ENCODE measurements around the gene FCHSD2.

The FCHSD2 gene

DNA sequence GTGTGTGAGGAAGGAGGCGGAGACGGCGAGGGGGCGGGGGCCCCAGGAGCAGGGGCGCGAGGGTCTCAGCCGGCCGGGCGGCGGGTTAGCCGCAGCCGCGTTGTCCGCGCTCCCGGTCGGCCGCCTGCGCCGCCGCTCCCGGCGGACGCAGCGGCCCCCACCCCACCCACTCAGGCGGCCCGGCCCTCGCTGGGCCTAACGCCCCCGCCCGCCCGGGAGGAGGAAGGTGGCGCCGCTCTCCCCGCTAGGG lies at the start of gene FCHSD2:
Gene FCHSD2, minus strand, starts transcription at position 191 of the 250 bp plus-strand sequence. CDS start 441 bp downstream, outside the sequence.
- no peak for DNase-seq

DNA sequence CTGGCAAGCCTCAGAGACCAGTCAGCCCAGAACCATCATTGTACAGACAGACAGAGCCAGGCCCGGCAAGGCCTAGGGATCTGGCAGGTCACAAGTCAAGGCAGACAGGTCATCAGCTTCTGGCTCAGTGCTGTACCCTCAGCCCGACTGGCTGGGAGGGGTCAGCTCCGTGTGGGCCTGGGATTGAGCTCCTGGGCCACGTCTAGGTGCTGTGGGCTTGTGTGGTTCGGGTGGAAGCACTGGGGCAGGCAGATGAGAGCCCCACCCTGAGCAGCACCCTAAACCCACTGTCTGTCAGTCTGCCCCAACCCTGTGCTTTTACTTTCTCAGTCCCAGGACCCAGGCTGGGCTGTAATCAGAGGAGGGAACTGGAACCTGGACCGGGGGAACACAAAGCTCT lies 49.0 kb upstream of the FCHSD2 start:
- no peak for DNase-seq

DNA sequence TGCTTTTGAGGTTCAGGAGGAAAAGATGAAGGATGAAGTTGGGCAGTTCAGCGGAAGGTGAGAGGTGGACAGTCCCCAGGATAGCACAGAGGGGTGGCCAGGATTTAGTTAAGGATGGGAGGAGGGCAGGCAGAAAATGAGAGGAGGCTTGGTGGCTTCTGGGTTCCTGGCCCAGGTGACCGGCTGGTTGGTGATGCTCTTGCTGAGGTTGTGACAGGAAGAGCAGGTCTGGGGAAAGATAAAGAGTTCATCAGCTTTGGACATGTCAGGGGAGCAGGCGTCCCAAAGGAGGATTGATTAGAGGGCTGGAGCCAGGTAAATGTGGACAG lies 48.4 kb upstream of the FCHSD2 start:
- no peak for DNase-seq

DNA sequence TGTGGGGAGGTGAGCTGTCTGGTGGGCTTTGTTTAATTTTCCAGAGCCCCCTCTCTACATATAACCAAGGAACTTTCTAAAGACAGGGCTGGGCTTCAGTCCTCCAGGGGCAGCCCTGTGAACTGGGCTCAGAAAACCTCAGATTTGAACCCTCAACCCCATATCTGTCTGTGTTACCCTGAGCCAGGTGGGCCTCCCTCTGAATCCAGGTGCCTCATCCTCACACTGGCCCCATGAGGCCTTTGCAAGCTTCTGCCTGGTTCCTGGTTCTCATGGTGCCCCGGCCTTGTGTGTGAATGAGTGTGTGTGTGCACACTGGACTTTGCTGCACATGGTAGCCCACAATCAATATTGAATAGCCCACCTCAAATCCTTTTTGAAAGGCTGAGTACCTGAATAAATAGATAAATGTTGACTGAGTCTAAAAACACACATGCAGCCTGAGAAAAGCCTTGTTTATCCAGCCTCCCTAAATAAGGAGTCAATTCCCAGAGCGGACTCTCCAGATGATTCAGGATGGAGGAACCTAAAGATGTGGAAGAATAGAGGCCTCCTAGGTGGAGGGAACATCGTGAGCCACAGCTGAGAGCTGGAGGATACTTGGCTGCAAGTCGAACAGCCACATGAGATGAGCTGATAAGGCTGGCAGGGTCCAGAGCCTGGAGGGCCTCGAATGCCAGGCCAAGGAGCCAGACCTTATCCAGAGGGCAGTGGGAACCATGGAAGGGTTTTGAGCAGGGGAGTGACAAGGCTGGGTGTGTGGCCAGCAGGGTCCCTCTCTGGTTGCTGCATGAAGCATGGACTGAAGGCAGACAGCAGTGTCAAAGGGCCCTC lies 47.8 kb upstream of the FCHSD2 start:
- DNase-seq = no peak

DNA sequence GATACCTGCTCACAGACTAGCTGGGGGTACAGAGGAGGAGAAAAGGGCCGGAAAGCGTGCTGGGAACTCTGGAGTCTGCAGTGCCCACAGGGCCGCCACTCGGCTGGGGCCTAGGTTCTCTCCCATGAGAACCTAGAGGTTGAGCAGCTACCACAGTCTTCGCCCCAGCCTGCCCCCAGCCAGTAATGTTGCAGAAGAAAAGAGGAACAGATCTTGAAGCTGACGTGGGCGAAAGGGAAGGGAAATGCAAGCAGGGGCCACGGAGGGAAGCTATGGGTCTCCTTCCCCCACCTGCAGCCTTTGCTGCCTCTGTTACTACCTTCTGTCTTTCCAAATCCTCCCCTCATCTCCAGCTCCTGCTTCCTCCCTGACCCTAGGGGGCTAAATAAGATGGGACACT lies 47.2 kb upstream of the FCHSD2 start:
- no peak for DNase-seq

DNA sequence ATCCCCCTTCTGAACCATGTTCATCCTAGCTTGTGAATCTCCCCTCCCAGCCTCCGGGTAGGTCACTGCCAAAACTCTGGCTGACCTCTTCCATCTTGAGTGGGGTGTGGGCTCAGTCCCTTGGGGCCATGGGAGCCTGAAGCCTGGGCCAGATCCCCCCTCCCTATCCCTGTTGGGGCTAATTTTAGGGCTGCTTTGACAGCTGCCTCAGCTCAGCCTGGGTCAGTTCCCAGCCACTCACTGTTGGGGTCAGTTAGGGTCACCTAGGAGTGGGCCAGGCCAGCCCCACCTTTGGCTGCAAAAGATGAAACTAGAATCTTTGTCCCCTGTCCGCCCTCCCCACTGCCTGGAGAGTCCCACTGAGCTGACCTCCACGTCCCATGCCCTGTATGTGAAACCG lies 46.2 kb upstream of the FCHSD2 start:
- no peak for DNase-seq

DNA sequence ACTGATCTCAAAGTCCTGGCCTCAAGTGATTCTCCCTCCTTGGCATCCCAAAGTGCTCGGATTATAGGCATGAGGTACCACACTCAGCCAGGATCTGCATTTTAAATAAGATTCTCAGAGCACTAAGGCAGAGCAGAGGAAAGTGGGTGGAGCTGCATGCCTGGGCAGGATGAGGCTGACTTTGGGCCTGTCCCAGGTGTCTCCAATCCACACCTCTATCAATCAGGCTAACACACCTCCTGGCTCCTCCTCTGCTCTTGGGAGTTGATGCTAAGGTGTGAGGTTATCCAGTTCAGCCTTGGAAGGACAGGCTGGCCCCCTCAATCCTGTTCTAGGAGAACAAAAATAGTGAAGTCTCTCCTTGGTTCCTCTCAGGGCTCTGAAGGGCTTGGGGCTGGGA lies 45.7 kb upstream of the FCHSD2 start:
- no peak for DNase-seq

DNA sequence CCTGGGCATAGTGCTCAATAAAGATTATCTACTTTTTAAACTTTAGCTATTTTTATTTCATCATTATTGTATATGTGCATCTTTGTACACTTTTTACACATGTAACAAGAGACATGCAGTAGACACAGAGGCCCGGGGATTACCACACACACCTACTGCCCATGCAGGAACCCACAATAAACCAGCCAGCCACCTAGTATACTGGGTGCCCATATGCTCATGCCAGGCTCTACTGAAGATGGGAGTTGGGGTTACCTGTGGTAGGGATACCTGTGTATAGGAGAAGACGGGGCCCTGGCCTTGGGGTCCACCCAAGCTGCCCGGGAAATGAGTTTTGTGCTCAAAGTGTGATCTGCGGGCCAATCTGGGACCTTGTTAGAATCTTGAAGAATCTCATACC lies 44.8 kb upstream of the FCHSD2 start:
- no peak for DNase-seq

DNA sequence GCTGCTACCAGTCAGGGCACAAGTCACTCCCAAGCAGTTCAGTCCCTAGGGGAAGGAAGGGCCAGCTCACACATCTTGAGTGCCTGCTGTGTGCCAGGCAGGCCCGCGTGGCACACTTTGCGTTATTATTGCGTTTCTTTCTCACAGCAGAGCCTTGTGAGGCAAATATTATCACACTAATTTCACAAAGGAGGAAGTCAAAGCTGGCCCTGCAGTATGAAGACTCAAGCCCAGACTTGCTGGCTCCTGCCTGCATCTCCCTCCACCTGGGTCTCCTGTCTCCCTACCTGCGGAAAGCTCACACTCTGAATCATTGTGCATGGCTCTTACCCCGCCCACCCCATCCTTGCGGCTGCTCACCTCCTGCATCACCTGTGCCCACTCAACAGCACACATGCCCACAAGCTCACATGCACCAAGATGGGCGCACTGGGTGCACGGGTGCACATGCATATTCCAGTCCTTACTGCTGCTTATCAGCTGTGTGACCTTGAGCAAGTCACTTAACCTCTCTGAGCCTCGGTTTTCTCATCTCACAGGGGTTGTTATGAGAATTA lies 44.3 kb upstream of the FCHSD2 start:
- DNase-seq = no peak

DNA sequence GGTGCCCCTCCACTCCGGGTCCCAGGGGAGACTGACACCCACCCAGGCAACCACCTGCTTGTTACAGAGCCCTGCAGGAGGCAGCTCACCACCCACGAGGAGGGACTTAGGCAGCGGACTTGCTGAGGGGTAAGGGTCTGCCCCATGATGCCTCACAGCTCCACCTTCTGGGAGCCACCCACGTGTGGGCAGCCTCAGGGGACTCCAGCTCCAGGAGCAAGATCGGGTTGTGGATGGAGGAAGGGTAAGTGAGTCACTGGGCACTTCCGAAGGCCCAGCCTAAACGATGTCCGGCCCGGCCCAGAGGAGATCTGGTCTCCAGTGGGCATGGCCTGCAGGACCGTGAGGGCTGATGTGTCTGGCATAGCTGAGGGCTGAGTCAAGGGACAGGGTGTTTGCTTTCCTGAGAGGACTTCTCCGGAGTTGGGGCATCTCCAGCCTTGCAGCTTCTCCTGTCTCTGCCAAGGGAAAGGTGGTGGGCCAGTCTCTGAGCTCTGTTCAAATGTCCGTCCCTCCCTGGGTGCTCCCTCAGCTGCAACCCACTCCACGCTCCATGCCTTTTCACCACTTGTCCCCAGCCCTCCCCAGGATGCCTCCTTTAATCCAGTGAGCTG lies 43.7 kb upstream of the FCHSD2 start:
- no peak for DNase-seq

DNA sequence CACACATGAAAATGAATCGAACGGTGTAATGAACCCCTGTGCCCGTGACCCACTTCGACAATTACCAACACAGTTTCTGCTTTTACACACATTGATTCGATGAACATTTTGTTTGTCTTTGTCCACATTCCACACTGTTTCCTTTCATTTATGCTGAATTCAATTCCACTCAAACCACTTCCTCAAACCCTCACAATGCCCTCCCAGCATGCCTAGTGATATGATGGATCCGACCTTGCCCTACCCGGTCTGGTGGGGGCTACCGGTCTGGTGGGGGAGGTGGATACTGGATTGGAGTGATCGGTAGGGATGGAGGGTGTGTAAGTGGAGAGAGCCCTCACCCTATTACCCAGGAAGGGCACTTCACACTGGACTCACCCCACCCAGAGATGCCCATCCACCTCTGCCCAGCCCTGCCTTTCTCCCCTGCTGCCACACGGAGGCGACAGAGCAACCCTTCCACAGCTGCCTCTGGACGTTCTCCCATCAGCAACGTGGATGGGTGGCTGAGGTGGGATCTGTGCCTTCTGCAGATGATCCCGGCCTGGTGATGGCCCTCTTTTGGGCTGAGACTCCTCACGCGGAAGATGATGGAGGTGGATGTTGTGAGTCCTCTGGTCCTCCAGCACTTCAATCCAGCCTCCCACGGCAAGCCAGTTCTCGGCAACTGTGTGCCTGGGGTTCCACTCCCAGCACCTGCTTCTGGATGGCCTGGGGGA lies 43.0 kb upstream of the FCHSD2 start:
- DNase-seq = peak; percentile 51

DNA sequence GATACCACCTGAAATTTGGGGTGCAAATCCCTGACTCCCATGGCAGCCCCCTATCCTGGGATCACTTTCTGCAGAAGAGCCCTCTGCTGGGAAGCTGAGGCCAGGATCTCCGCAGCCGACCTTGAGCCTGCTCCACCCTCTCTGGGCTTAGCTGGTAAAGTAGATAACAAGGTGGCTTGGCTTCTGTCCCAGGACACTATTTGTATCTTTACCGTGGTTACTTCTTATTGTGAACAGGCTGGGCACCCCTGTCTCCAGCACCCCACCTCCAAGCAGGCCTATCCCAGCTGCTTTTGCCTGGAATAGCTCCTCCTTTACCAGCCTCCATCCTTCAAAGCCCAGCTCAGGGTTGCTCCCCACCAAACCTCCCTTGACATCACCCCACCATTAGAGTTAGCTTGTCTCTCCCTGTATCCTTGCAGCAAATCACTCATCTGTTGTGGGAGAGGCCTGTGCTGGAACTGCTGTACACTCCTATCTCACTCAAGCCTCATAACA lies 40.8 kb upstream of the FCHSD2 start:
- no peak for DNase-seq

DNA sequence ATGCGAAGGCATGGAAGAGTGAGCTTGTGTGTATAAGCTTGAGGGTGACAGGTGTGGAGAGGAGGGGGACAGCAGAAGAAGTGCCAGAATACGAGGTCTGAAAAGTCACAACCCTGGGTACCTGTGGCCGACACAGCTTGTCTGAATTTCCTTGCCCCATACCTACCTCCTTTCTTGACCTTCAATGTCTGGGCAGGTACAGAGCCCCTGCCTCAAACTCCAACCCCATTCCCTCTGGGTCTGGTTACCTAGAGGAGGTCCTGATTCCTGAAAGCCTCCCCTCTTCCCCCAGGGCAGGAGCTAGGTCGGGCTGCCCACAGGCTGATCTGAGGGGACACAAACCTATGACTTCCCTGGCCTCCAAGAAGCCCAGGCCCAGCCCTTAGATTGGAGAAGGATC lies 36.6 kb upstream of the FCHSD2 start:
- DNase-seq = no peak

DNA sequence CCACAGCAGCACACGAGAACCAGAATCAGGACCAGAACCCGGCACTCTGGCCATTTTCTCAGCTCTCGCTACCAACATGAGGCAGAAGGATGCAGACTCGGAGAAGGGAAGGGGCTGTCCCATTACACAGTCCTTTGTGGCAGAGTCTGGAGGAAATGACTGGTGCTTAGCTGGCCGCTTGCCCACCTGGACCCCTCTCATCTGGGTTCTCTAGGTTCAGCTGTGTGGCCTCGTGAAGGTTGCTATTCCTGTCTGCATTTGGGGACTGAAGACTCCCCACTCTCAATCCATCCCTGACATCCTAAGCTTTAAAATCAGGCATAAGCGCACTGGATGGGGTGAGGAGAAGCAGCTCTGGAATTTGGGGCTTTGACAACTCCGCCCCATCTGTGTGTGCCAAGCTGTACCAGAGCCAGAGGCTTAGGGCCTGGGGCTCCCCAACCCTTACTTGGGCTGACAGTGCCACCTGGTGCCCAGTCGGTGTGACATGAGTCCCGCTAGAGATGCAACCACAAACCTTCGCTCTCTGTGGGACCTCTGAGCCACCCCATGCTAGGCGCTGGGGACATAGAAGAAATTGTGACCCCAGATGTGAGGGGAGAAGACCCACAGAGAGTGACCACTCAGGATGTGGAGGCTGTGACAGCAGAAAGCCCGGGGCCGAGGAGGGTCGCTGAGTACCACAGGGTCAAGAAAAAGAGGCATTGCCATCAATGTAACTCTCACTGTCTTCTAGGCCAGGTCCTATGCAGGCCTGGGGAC lies 35.8 kb upstream of the FCHSD2 start:
- DNase-seq = peak; percentile 35

DNA sequence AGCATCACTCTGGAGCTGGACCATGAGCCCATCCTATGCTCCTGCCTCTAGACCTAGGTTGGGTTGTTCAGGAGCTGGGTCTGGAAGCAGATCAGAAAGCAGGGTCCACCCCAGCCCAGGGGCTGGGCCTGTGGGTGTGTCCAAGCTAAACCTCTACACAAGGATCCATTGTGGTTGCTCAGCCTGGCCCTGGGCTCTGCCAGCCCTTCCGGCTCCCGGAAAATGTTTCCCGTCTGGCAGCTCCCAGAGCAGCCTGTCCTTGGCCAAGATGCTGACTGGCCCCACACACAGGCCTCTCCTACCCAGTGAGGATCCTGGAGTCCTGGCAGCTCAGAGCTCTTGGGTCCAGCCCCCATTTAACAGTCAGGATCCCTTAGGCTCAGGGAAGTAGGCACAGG lies 35.3 kb upstream of the FCHSD2 start:
- no peak for DNase-seq

DNA sequence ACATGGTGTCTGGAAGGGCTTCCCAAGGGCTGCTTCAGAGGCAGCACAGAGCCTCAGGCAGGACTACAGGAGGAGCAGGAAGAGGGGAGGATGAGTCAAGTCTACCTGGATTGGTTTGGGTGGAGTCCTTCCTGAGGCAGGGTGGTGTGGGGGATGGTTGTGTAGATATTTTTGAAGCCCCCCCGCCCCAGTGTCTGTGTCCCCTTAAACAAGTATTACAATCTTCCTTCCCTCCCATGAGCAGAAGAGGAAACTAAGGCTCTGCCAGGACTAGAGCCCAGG lies 34.7 kb upstream of the FCHSD2 start:
- no peak for DNase-seq

DNA sequence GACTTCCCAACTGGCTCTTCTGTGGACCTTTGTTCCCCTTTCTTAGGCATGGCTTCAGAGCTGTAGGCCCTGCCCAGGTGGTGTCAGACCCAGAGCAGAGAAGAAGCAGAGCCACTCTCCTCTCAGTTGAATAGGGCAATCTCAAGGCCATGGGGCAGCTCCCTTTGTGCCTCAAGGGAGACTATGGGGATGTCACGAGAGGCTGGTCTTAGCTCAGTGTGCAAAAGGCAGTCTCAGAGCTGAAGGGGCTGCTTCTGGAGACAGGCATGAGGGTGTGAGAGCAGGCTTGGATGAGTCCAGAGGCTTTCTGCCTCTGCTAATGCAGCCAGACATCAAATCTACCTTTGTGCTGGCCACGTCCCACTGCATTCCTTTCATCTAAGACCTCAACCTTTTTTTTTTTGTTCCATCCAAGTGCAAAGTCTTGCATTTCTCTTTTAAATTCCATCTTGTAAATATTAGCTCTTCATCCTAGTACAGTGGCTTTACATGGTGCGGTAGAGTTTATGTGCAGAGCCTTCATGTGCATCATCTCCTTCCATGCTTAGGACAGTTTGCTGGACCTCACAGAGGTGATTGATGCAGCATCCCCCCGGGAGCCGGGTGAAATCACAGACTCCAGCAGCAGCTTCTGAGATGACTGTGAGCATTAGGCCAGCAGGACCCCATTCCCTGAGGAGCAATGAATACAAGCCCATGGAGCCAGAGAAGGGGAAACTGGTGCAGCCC lies 34.2 kb upstream of the FCHSD2 start:
- no peak for DNase-seq

DNA sequence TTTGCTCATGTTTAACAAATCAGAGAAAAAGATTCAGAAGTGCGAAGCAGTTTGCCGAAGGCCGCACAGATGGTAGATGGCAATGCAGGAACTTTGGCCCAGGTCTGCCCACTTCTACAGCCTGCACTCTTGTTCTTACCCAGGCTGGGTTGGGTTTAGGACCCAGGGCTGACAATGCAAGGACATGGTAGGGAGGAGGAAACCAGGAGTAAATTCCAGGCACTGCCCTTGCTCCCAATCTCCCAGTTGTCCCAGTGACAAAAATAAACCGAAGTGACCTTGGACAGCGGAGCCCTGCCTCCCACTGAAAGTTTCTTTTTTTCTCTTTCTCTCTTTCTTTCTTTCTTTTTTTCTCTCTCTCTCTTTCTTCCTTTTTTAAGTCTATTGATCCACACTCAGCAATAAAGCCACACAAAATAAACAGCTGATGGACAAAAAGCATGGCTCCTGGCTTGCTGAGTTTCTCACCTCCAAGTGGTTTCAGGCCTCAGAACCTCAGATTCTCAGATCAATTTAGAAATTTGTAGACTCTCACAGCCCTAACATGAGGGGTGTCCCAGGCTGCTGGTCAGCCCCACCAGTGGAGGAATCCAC lies 33.5 kb upstream of the FCHSD2 start:
- no peak for DNase-seq

DNA sequence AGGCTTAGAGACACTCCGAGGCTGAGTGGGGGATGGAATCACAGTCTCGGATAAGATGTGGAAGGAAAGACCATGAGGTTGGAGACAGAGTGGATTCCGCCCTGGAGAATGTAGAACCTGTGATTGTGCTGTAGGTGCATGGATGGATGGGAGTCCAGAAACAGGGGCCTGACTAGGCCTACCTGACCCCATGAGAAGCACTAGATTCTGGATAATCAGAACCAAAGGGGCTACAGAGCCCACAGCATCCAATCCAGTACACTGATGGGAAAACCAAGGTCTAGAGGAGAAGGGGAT lies 32.3 kb upstream of the FCHSD2 start:
- DNase-seq = no peak

DNA sequence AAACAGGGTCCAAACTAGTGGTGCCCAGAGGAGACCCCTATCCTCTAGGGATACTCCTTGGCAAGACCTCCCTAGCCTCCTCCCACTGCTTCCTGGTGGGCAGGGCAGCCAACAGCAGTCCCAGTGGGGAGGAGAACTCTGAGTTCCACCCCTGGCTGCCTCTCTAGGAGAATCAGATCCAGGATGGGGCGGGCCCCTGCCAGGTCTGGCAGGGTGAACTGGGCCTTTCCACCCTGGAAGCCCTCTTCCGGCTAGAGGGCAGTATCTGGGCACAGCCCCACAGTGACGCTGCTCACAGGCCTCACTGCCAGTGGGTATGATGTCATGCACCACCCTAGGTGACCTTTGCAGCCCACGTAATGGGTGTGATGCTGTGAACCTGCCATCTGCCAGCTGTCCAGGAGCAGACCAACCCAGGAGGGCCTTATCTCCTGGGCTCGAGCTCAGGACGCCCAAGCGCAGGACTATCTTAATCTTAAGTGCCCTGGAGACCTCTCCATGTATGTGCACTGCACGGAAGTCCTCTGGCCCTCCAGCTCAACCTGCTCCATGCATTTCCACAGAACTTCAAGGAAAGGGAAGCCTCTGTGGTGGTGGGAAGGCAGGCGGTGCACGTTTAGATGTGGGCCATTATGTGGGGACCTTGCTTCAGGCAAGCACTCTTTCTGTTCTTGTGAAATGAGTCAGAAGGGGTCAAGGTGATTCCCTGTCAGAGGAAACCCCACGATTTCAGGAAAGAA lies 31.8 kb upstream of the FCHSD2 start:
- no peak for DNase-seq

DNA sequence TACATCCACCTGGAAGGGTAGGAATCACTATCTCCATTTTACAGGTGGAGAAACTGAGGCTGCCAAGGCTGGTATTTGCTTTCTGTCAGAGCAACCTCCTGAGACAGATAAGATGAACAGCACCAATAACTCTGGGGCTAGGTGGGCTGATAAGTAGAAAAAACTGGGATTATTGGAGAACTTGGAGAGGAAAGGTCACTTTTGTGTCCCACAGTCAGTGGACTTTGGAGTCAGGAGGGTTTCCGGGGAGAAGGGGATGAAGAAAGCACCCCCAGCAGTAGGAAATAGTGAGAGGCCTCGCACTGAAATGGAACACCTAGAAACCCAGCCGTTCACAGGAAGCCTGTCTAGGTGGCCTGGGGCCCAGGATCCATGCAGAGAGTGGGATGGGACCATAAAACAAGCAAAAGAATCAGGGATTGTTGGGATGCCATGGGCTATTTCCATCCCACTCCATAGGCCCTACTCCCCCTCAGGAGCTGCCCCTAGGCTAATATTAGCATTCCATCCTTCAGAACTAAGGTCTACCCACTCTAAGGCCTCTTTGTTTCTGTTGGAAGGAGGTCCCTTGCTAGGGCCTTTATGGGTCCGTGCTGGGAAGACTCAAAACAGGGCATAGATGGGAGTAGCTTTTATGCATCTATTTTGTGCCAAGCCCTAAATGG lies 31.0 kb upstream of the FCHSD2 start:
- no peak for DNase-seq
